ENCODE measurements around the gene IPO11. TPM values are rescaled to one million over a fixed set of nuclear protein-coding genes. Genes with fewer than 3 reads are reported as not detected.

The IPO11 gene
- total and polyA plus RNA-seq, 2 experiments from 2014 or later, result 18.7 to 64.7 TPM

- DNase-seq (ENCODE audit: low spot score) (no peak), ATAC-seq (no peak)
- Histone ChIP-seq H3K9me2 (ENCODE audit: insufficient read depth) (peaks cover 4% of the 10 kb centered on the region; the same call in 1 of the 2 replicates), H3K79me2 (replicated peaks; ENCODE audit: insufficient read depth) (no peaks in the 10 kb centered on the region), H3K4me2 (no peak overlapping the region), H3F3A (replicated peaks; ENCODE audit: low read depth) (no peaks in the 10 kb centered on the region), H3K4me3 (no peak overlapping the region), H4K20me1 (replicated peaks; ENCODE audit: insufficient read depth) (no peaks in the 10 kb centered on the region), H2AFZ (no peak overlapping the region), H3K4me1 (ENCODE audit: insufficient read depth) (peaks cover 16% of the 10 kb centered on the region), H3K36me3 (ENCODE audit: insufficient read depth) (peaks cover 5% of the 10 kb centered on the region; the same call in 1 of the 2 replicates), H3K27ac (ENCODE audit: low read depth) (no peak overlapping the region), H3K27me3 (ENCODE audit: insufficient read depth) (no peaks in the 10 kb centered on the region)
- no peak for TF ChIP-seq CTCF (conservative IDR thresholded peaks at IDR 0.05; ENCODE audit: low read depth in 2 of 2)
- no peak for TF ChIP-seq JUNB (IDR thresholded peaks at IDR 0.05; ENCODE audit: unreplicated experiment)
- no peak for TF ChIP-seq EZH2phosphoT487 (IDR thresholded peaks at IDR 0.05; ENCODE audit: unreplicated experiment)
- TF ChIP-seq ZNF114 (CRISPR knock-in tag; IDR thresholded peaks at IDR 0.05), result no peak
- TF ChIP-seq STAT1 (IDR thresholded peaks at IDR 0.05; ENCODE audit: unreplicated experiment), result no peak
- TF ChIP-seq CREB1 (CRISPR knock-in tag; IDR thresholded peaks at IDR 0.05; ENCODE audit: low read depth), result no peak
- no peak for TF ChIP-seq POLR2AphosphoS5 (IDR thresholded peaks at IDR 0.05; ENCODE audit: low read depth)
- no peak for TF ChIP-seq ZNF462 (CRISPR knock-in tag; IDR thresholded peaks at IDR 0.05)
- no peak for TF ChIP-seq EZH2 (IDR thresholded peaks at IDR 0.05; ENCODE audit: low read depth, unreplicated experiment)
- TF ChIP-seq, protein P1, sequence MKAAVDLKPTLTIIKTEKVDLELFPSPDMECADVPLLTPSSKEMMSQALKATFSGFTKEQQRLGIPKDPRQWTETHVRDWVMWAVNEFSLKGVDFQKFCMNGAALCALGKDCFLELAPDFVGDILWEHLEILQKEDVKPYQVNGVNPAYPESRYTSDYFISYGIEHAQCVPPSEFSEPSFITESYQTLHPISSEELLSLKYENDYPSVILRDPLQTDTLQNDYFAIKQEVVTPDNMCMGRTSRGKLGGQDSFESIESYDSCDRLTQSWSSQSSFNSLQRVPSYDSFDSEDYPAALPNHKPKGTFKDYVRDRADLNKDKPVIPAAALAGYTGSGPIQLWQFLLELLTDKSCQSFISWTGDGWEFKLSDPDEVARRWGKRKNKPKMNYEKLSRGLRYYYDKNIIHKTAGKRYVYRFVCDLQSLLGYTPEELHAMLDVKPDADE (IDR thresholded peaks at IDR 0.05), result no peak
- TF ChIP-seq, protein P2, sequence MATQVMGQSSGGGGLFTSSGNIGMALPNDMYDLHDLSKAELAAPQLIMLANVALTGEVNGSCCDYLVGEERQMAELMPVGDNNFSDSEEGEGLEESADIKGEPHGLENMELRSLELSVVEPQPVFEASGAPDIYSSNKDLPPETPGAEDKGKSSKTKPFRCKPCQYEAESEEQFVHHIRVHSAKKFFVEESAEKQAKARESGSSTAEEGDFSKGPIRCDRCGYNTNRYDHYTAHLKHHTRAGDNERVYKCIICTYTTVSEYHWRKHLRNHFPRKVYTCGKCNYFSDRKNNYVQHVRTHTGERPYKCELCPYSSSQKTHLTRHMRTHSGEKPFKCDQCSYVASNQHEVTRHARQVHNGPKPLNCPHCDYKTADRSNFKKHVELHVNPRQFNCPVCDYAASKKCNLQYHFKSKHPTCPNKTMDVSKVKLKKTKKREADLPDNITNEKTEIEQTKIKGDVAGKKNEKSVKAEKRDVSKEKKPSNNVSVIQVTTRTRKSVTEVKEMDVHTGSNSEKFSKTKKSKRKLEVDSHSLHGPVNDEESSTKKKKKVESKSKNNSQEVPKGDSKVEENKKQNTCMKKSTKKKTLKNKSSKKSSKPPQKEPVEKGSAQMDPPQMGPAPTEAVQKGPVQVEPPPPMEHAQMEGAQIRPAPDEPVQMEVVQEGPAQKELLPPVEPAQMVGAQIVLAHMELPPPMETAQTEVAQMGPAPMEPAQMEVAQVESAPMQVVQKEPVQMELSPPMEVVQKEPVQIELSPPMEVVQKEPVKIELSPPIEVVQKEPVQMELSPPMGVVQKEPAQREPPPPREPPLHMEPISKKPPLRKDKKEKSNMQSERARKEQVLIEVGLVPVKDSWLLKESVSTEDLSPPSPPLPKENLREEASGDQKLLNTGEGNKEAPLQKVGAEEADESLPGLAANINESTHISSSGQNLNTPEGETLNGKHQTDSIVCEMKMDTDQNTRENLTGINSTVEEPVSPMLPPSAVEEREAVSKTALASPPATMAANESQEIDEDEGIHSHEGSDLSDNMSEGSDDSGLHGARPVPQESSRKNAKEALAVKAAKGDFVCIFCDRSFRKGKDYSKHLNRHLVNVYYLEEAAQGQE (IDR thresholded peaks at IDR 0.05; ENCODE audit: unreplicated experiment), result no peak
- no peaks in the 10 kb centered on the region for H3K9me3 Mint-ChIP-seq
- H3K4me3 Mint-ChIP-seq, result no peak overlapping the region
- H3K27me3 Mint-ChIP-seq (ENCODE audit: insufficient read depth, low read depth, poor library complexity), result no peaks in the 10 kb centered on the region
- peak overlapping the region; percentile 47 for H3K27ac Mint-ChIP-seq
- H3K36me3 Mint-ChIP-seq (ENCODE audit: low read depth), result peaks cover 21% of the 10 kb centered on the region; the same call in 2 of the 3 replicates
- peaks cover 21% of the 10 kb centered on the region for H3K4me1 Mint-ChIP-seq
Observed at GRCh38 chr5:62593331-62593730, 180.8 kb downstream of the IPO11 start.

Measured in GM23338 (cell line).